AG04449 (cell line): ENCODE results near the gene SYT6.

Source experiments
- CTCF ChIA-PET: fragments of 350-600 bp; formaldehyde crosslinking; extraction: SDS; loops from one replicate; lab custom pipeline; 2021; ENCODE audit warnings: antibody characterized with exemption; lab: Yijun Ruan, JAX
- POLR2A ChIA-PET: fragments of 400-600, 350-600 bp; formaldehyde crosslinking; extraction: SDS; loops from one replicate; lab custom pipeline; 2020; ENCODE audit warnings: antibody characterized with exemption, inconsistent platforms; lab: Yijun Ruan, JAX
- DNase-seq: peaks from one replicate; pipeline ENCODE4 v3.0.0-alpha.2; 2010; ENCODE audit warnings: low read depth, low spot score
- H3K4me3 ChIP-seq: 2 replicates; pipeline ENCODE4 v1.5.1; 2011; ENCODE audit warnings: low read depth, mild to moderate bottlenecking, control low read depth, low read length
- CTCF ChIP-seq: IDR thresholded peaks from one replicate; pipeline ENCODE4 v1.5.1; 2011; ENCODE audit warnings: mild to moderate bottlenecking, moderate library complexity, low read length, control low read depth, inconsistent platforms; ENCODE audit not compliant: insufficient read depth; ENCODE audit errors: missing control alignments

Gene SYT6

GRCh38 chr1:114090738-114091505 lies 62.7 kb downstream of the SYT6 start:
- ChIA-PET CTCF (interaction anchor here (0.8 kb wide), 1 partner anchor 9 kb away, joined by 3 read pairs; no protein-coding TSS in a partner anchor), POLR2A (no interaction called here)
- DNase-seq, result no peak
- no peak for TF ChIP-seq CTCF
- H3K4me3 ChIP-seq, result no peak overlapping the region

- no peak overlapping the region for H3K4me3 ChIP-seq
- TF ChIP-seq CTCF, result no peak
- ChIA-PET CTCF (no interaction called here), POLR2A (no interaction called here)
- no peak for DNase-seq
Measured at GRCh38 chr1:114089502-114090138, 64.0 kb downstream of the SYT6 start.

GRCh38 chr1:114088392-114089299 lies 65.0 kb downstream of the SYT6 start:
- ChIA-PET POLR2A (no interaction called here), CTCF (no interaction called here)
- no peak for TF ChIP-seq CTCF
- no peak overlapping the region for H3K4me3 ChIP-seq
- no peak for DNase-seq

- no peak overlapping the region for H3K4me3 ChIP-seq
- TF ChIP-seq CTCF, result no peak
- POLR2A ChIA-PET, result no interaction called here
- DNase-seq, result no peak
- CTCF ChIA-PET, result no interaction called here
Measured at GRCh38 chr1:114087495-114087894, 66.2 kb downstream of the SYT6 start.

- no peak for DNase-seq
- ChIA-PET CTCF (no interaction called here), POLR2A (no interaction called here)
- TF ChIP-seq CTCF, result no peak
- H3K4me3 ChIP-seq, result no peak overlapping the region
Measured at GRCh38 chr1:114086601-114087368, 66.9 kb downstream of the SYT6 start.
